Endothelial cell of umbilical vein (primary cell): ENCODE data around the gene PIEZO2. TPM values are rescaled to one million over a fixed set of nuclear protein-coding genes. Genes with fewer than 3 reads are reported as not detected.

Experiments used
- BruUV-seq: library from RNA; stranded (reverse); fragments of 400-500 nt; replicated peaks from 2 replicates; lab custom pipeline; 2021; lab: Mats Ljungman, UMichigan
- CTCF ChIA-PET: fragments of 300-600, 350-600 bp; sonication (Branson Sonifier 250); formaldehyde crosslinking; loops from one replicate; lab custom pipeline; 2021; ENCODE audit warnings: antibody characterized with exemption, inconsistent platforms; lab: Charles Lee
- POLR2A ChIA-PET: fragments of 300-600, 350-600 bp; sonication (Branson Sonifier 250); formaldehyde crosslinking; loops from one replicate; lab custom pipeline; 2021; ENCODE audit warnings: antibody characterized with exemption, inconsistent platforms; lab: Charles Lee
- DNase-seq: peaks from one replicate; pipeline ENCODE4 v3.0.0-alpha.2; 2011; ENCODE audit warnings: low read depth, low spot score
- FAIRE-seq: peaks from 2 replicates; lab custom pipeline; 2011; peaks lifted over from hg19 to GRCh38; lab: Jason Lieb, UNC
- H2AFZ ChIP-seq: 2 replicates; pipeline ENCODE4 v1.6.0; 2012; ENCODE audit warnings: low read depth, low read length, control low read depth, inconsistent platforms
- H3K27ac ChIP-seq: 2 replicates; pipeline ENCODE4 v1.5.1; 2011; ENCODE audit warnings: low read depth, mild to moderate bottlenecking, control low read depth, low read length, moderate library complexity; ENCODE audit not compliant: insufficient read depth
- H3K27me3 ChIP-seq, 2 experiments: 2 replicates each; pipeline versions ENCODE4 v1.6.0 to v1.6.1; 2011; ENCODE audit warnings: low read length in 2 of 2, mixed read lengths in 1 of 2; ENCODE audit not compliant: control insufficient read depth in 2 of 2, insufficient read depth in 2 of 2
- H3K36me3 ChIP-seq, 2 experiments: 2 replicates in 1 of 2; 3 replicates in 1 of 2; pipeline ENCODE4 v1.5.1; 2011; ENCODE audit warnings: low read length in 2 of 2, mild to moderate bottlenecking in 1 of 2, moderate library complexity in 1 of 2; ENCODE audit not compliant: control insufficient read depth in 2 of 2, insufficient read depth in 2 of 2; ENCODE audit errors: extremely low read depth in 1 of 2
- H3K4me1 ChIP-seq: 3 replicates; pipeline ENCODE4 v1.5.1; 2011; ENCODE audit warnings: mild to moderate bottlenecking, low read length; ENCODE audit not compliant: control insufficient read depth, insufficient read depth; ENCODE audit errors: extremely low read depth
- H3K4me2 ChIP-seq: 2 replicates; pipeline ENCODE4 v1.6.1; 2011; ENCODE audit warnings: low read length, control low read depth, mixed read lengths; ENCODE audit not compliant: insufficient read depth
- H3K4me3 ChIP-seq, 3 experiments: fragments of 200-600 bp in 1 of 3; sonication (generic), shearing (Covaris generic) in 1 of 3; replicated peaks in 1 of 3; 2 replicates each; pipeline ENCODE4 v1.5.1; 2011 to 2016; ENCODE audit warnings: control low read depth in 3 of 3, low read length in 3 of 3, mild to moderate bottlenecking in 2 of 3, inconsistent platforms in 1 of 3, low read depth in 1 of 3, moderate library complexity in 1 of 3; ENCODE audit not compliant: insufficient read depth in 1 of 3
- H3K79me2 ChIP-seq: 2 replicates; pipeline ENCODE4 v1.6.0; 2012; ENCODE audit warnings: low read length, inconsistent platforms; ENCODE audit not compliant: control insufficient read depth, insufficient read depth
- H3K9ac ChIP-seq: replicated peaks from 2 replicates; pipeline ENCODE3; 2011; ENCODE audit warnings: low read length, control low read depth; ENCODE audit not compliant: insufficient read depth; ENCODE audit errors: extremely low read depth
- H3K9me1 ChIP-seq: replicated peaks from 3 replicates; pipeline ENCODE4 v1.6.0; 2011; ENCODE audit warnings: mild to moderate bottlenecking, low read length; ENCODE audit not compliant: control insufficient read depth, insufficient read depth; ENCODE audit errors: extremely low read depth
- H3K9me3 ChIP-seq: replicated peaks from 2 replicates; pipeline ENCODE4 v1.5.1; 2012; ENCODE audit warnings: low read length, inconsistent platforms; ENCODE audit not compliant: control insufficient read depth, insufficient read depth
- H4K20me1 ChIP-seq: replicated peaks from 2 replicates; pipeline ENCODE3; 2011; ENCODE audit warnings: mild to moderate bottlenecking, low read length; ENCODE audit not compliant: control insufficient read depth, insufficient read depth; ENCODE audit errors: extremely low read depth
- EZH2 ChIP-seq: IDR thresholded peaks from 2 replicates; pipeline ENCODE4 v1.6.1; 2012; ENCODE audit warnings: borderline replicate concordance, low read depth, mild to moderate bottlenecking, moderate library complexity, low read length, inconsistent platforms; ENCODE audit not compliant: severe bottlenecking
- FOS ChIP-seq: IDR thresholded peaks from 2 replicates; pipeline ENCODE4 v1.6.1; 2011; ENCODE audit warnings: mild to moderate bottlenecking, low read length, moderate library complexity, borderline replicate concordance; ENCODE audit not compliant: insufficient read depth
- GATA2 ChIP-seq: IDR thresholded peaks from 2 replicates; pipeline ENCODE4 v1.7.0; 2011; ENCODE audit warnings: low read depth, mild to moderate bottlenecking, moderate library complexity, mixed read lengths, low read length; ENCODE audit not compliant: insufficient read length, insufficient read depth
- JUN ChIP-seq: IDR thresholded peaks from 2 replicates; pipeline ENCODE4 v1.6.1; 2011; ENCODE audit warnings: borderline replicate concordance, low read depth; ENCODE audit not compliant: insufficient read length, insufficient read depth
- MYC ChIP-seq: IDR thresholded peaks from one replicate; pipeline ENCODE4 v1.6.1; 2011; ENCODE audit warnings: mild to moderate bottlenecking, low read depth, low read length
- POLR2A ChIP-seq: IDR thresholded peaks from 2 replicates; pipeline ENCODE4 v1.6.1; 2012; ENCODE audit warnings: low read depth, mild to moderate bottlenecking, control low read depth, low read length
- POLR2AphosphoS5 ChIP-seq: IDR thresholded peaks from 2 replicates; pipeline ENCODE4 v1.6.1; 2012; ENCODE audit warnings: low read depth, mild to moderate bottlenecking, control low read depth, low read length, moderate library complexity; ENCODE audit not compliant: insufficient read depth
- dilution Hi-C: fragments of 300-500 bp; cut with MboI; formaldehyde crosslinking; loops from one replicate; pipeline ENCODE4 v1.15.0; 2019; ENCODE audit warnings: low sequenced_read_pairs; ENCODE audit not compliant: extremely low pct_ligation_motif_present
- intact Hi-C: fragments of 100-400 bp; cut with micrococcal nuclease; formaldehyde crosslinking; loops from one replicate; pipeline ENCODE4 v1.10.0; 2022
- polyA plus RNA-seq, 4 experiments: library from polyadenylated mRNA; depleted of rRNA in 3 of 4; stranded (reverse) in 3 of 4; unstranded in 1 of 4; fragments of >200 nt; gene quantifications; 2 replicates each; pipeline versions ENCODE4 v1.2.1 to v1.2.3, GENCODE V29; 2011 to 2012; ENCODE audit warnings: missing spikeins in 1 of 4
- total RNA-seq: library from RNA; stranded (reverse); gene quantifications from 2 replicates; pipeline ENCODE4 v1.2.3, GENCODE V29; 2021
- TF ChIP-seq, protein P1 (sequence below), 2 donors: IDR thresholded peaks; 1 replicate in 1 of 2; 2 replicates in 1 of 2; pipeline ENCODE4 v1.5.1; 2011; ENCODE audit warnings: low read length in 2 of 2, mild to moderate bottlenecking in 2 of 2, moderate library complexity in 2 of 2, control low read depth in 1 of 2, inconsistent platforms in 1 of 2, low read depth in 1 of 2; ENCODE audit not compliant: insufficient read depth in 1 of 2; ENCODE audit errors: extremely low read depth in 1 of 2
- TF ChIP-seq, protein P2 (sequence below): IDR thresholded peaks from 2 replicates; pipeline ENCODE4 v1.6.1; 2011; ENCODE audit not compliant: insufficient read depth, insufficient read length

Gene PIEZO2
- total and polyA plus RNA-seq, 2 donors (not counting 3 experiments of a cell fraction or from before 2014, with no cell fraction given), result 1.7 to 11.2 TPM

DNA sequence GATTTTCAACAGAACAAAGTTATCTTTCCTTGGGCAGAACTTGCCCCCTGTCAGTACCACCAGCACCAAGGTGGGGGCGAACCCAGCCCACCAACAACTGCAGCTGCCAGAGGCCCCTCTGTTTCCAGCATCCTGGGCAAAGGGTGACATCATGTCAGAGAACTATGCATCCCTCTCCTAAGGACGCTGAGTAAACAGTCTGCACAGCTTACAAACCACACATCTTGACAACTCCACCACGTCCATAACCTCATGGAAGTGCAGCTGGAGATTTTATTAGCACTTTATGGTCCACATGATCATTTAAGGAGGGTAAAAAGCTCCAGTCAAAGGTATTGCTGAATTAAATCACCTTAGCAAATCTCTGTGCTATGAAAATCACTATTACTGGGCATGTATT, 40.4 kb downstream of the PIEZO2 start:
- dilution Hi-C loops (no loop called here), intact Hi-C loops (no loop called here)
- Histone ChIP-seq H3K27ac (no peak overlapping the region), H3K9me1 (no peaks in the 10 kb centered on the region), H3K36me3 (no peaks in the 10 kb centered on the region), H3K4me2 (no peak overlapping the region), H3K79me2 (no peaks in the 10 kb centered on the region), H4K20me1 (no peaks in the 10 kb centered on the region), H3K27me3 (no peaks in the 10 kb centered on the region), H3K9ac (no peak overlapping the region), H3K9me3 (no peaks in the 10 kb centered on the region), H2AFZ (no peak overlapping the region), H3K4me3 (no peak overlapping the region), H3K4me1 (no peaks in the 10 kb centered on the region)
- no peak for FAIRE-seq
- BruUV-seq, result no TSS peak
- CTCF ChIA-PET, result interaction anchor here (0.9 kb wide), 1 partner anchor 11 kb away, joined by 3 read pairs; no protein-coding TSS in a partner anchor
- POLR2A ChIA-PET, result no interaction called here
- TF ChIP-seq GATA2 (no peak), JUN (no peak), EZH2 (no peak), MYC (no peak), POLR2A (no peak)
- TF ChIP-seq, protein P1, sequence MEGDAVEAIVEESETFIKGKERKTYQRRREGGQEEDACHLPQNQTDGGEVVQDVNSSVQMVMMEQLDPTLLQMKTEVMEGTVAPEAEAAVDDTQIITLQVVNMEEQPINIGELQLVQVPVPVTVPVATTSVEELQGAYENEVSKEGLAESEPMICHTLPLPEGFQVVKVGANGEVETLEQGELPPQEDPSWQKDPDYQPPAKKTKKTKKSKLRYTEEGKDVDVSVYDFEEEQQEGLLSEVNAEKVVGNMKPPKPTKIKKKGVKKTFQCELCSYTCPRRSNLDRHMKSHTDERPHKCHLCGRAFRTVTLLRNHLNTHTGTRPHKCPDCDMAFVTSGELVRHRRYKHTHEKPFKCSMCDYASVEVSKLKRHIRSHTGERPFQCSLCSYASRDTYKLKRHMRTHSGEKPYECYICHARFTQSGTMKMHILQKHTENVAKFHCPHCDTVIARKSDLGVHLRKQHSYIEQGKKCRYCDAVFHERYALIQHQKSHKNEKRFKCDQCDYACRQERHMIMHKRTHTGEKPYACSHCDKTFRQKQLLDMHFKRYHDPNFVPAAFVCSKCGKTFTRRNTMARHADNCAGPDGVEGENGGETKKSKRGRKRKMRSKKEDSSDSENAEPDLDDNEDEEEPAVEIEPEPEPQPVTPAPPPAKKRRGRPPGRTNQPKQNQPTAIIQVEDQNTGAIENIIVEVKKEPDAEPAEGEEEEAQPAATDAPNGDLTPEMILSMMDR (IDR thresholded peaks at IDR 0.05; ENCODE audit: extremely low read depth in 1 of 2, insufficient read depth in 1 of 2, low read depth in 1 of 2, low read length in 2 of 2), result no peak
- no peak for DNase-seq

DNA sequence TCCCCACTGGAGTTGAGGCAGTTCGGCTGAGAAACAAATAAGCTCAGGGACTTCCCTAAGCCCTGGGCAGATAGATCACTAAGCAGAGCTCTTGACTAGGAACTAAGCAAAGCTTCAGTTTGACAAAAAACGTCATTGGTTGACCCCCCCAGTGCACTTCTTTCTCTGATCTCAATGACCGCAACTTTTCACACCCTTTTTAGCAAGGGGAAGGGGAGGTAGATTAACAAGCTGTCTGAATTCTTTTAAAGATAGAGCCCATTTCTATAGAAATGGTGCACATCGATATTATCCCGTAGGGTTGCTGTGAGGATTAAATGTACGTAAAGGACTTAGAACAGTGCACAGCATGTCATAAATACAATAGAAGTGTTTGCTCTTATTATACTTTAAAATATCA, 42.5 kb downstream of the PIEZO2 start:
- Histone ChIP-seq H3K9me1 (no peaks in the 10 kb centered on the region), H3K9ac (no peak overlapping the region), H3K4me1 (no peaks in the 10 kb centered on the region), H3K4me3 (no peak overlapping the region), H3K79me2 (no peaks in the 10 kb centered on the region), H3K4me2 (no peak overlapping the region), H4K20me1 (no peaks in the 10 kb centered on the region), H3K36me3 (no peaks in the 10 kb centered on the region), H2AFZ (no peak overlapping the region), H3K9me3 (no peaks in the 10 kb centered on the region), H3K27me3 (no peaks in the 10 kb centered on the region), H3K27ac (no peak overlapping the region)
- TF ChIP-seq JUN, result no peak
- TF ChIP-seq, protein P1 (IDR thresholded peaks at IDR 0.05; ENCODE audit: extremely low read depth in 1 of 2, insufficient read depth in 1 of 2, low read depth in 1 of 2, low read length in 2 of 2), result no peak
- no peak for TF ChIP-seq FOS
- TF ChIP-seq, protein P2, sequence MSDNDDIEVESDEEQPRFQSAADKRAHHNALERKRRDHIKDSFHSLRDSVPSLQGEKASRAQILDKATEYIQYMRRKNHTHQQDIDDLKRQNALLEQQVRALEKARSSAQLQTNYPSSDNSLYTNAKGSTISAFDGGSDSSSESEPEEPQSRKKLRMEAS, result no peak
- no peak for TF ChIP-seq EZH2
- no peak for TF ChIP-seq GATA2
- no peak for TF ChIP-seq MYC
- TF ChIP-seq POLR2AphosphoS5, result no peak
- TF ChIP-seq POLR2A, result no peak
- BruUV-seq, result no TSS peak
- dilution Hi-C loops, result no loop called here
- intact Hi-C loops, result no loop called here
- DNase-seq (no peak), FAIRE-seq (no peak)
- ChIA-PET POLR2A (no interaction called here), CTCF (interaction anchor here (1.4 kb wide), 1 partner anchor 9 kb away, joined by 3 read pairs; no protein-coding TSS in a partner anchor)
